CD4-positive, alpha-beta T cell treated with Interleukin-6 at 100 ng/mL for 8 hours (primary cell): Measurements from ENCODE around the gene TP53BP2.
"Not testable (repeated sequence)": the region's sequence is repeated elsewhere in the genome, so short reads cannot be mapped to it uniquely, and the experiment has no call there.

Experiments
- DNase-seq: peaks from one replicate; pipeline ENCODE4 v3.0.0-alpha.2; 2020; ENCODE audit warnings: mixed read lengths, low spot score

Gene TP53BP2

GRCh38 chr1:223761411-223761810, 84.3 kb downstream of the TP53BP2 start:
- DNase-seq, result no peak

GRCh38 chr1:223760833-223761232, 84.9 kb downstream of the TP53BP2 start:
- no peak for DNase-seq

- no peak for DNase-seq
These were observed 86.5 kb downstream of the TP53BP2 start for GRCh38 chr1:223759273-223759672.

GRCh38 chr1:223758734-223759133, 87.0 kb downstream of the TP53BP2 start:
- no peak for DNase-seq

- no peak for DNase-seq
These were observed 88.7 kb downstream of the TP53BP2 start for GRCh38 chr1:223756806-223757700.

- DNase-seq, result no peak
These were observed 89.6 kb downstream of the TP53BP2 start for GRCh38 chr1:223755992-223756775.

- no peak for DNase-seq
These were observed 90.3 kb downstream of the TP53BP2 start for GRCh38 chr1:223755432-223755792.

- DNase-seq, result no peak
These were observed 90.9 kb downstream of the TP53BP2 start for GRCh38 chr1:223754681-223755431.

GRCh38 chr1:223752721-223753515, 92.8 kb downstream of the TP53BP2 start:
- DNase-seq, result no peak

- DNase-seq, result no peak
These were observed 94.1 kb downstream of the TP53BP2 start for GRCh38 chr1:223751696-223752095.

GRCh38 chr1:223750730-223751570, 94.8 kb downstream of the TP53BP2 start:
- no peak for DNase-seq

- peak; percentile 59 for DNase-seq
These were observed 96.7 kb downstream of the TP53BP2 start for GRCh38 chr1:223748773-223749733.

- no peak for DNase-seq
These were observed 97.4 kb downstream of the TP53BP2 start for GRCh38 chr1:223748405-223748772.

- DNase-seq, result no peak
These were observed 97.9 kb downstream of the TP53BP2 start for GRCh38 chr1:223747838-223748335.

- no peak for DNase-seq
These were observed 100.0 kb downstream of the TP53BP2 start for GRCh38 chr1:223745731-223746130.

GRCh38 chr1:223742856-223743517, 102.8 kb downstream of the TP53BP2 start:
- DNase-seq, result no peak

- DNase-seq, result no peak
These were observed 103.9 kb downstream of the TP53BP2 start for GRCh38 chr1:223741861-223742260.

- DNase-seq, result not testable (repeated sequence)
These were observed 105.6 kb downstream of the TP53BP2 start for GRCh38 chr1:223740038-223740736.
